Gastrocnemius medialis (tissue), 4 donors: ENCODE results near the gene NUFIP2.

Source experiments
- CTCF ChIP-seq, 5 experiments: fragments of 450-650 bp in 3 of 5; fragments of 200-600 bp in 2 of 5; sonication (generic) in 2 of 5; IDR thresholded peaks in 4 of 5; conservative IDR thresholded peaks in 1 of 5; 1 replicate in 4 of 5; 2 replicates in 1 of 5; pipeline ENCODE4 v1.5.1; 2016 to 2019; ENCODE audit warnings: antibody characterized with exemption in 5 of 5, mild to moderate bottlenecking in 3 of 5, moderate library complexity in 3 of 5
- POLR2A ChIP-seq, 2 donors: fragments of 450-650 bp; IDR thresholded peaks; one replicate each; pipeline ENCODE4 v1.6.1; 2017; ENCODE audit warnings: antibody characterized with exemption in 2 of 2, mild to moderate bottlenecking in 2 of 2, moderate library complexity in 2 of 2

GRCh38 chr17:29207975-29208374, 86.0 kb downstream of the NUFIP2 start:
- TF ChIP-seq CTCF (IDR thresholded peaks at IDR 0.05 in 4 of 5, conservative IDR thresholded peaks at IDR 0.05 in 1 of 5) (no peak), POLR2A (IDR thresholded peaks at IDR 0.05) (no peak)
